GM19240 (cell line): ENCODE results near the gene SHROOM3.

Experiments
- DNase-seq: peaks from one replicate; pipeline ENCODE4 v3.0.0; 2011; ENCODE audit warnings: low spot score; ENCODE audit not compliant: insufficient read length

SHROOM3 gene

GRCh38 chr4:76772498-76773106 is 337.6 kb downstream of the SHROOM3 start:
- no peak for DNase-seq

DNA sequence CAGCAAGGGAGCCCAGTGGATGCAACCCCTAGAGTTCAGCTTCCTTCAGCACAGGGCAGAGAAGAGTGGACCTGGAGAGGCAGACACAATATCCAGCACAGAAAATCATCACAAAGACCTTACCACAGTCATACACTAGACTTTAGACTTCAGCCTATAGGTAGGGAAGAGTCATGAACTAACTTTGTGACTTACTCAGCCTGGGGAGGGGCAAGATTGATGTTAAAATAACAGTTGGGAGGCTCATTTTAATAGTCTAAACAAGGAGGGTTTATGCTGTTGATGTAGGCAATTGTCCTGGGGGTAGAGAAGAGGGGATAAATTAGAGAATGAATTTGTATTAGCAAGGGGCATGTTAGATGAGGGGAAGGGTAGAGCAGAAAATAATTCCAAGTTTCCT is 338.7 kb downstream of the SHROOM3 start:
- no peak for DNase-seq

GRCh38 chr4:76779740-76780459 is 344.9 kb downstream of the SHROOM3 start:
- DNase-seq, result no peak

DNA sequence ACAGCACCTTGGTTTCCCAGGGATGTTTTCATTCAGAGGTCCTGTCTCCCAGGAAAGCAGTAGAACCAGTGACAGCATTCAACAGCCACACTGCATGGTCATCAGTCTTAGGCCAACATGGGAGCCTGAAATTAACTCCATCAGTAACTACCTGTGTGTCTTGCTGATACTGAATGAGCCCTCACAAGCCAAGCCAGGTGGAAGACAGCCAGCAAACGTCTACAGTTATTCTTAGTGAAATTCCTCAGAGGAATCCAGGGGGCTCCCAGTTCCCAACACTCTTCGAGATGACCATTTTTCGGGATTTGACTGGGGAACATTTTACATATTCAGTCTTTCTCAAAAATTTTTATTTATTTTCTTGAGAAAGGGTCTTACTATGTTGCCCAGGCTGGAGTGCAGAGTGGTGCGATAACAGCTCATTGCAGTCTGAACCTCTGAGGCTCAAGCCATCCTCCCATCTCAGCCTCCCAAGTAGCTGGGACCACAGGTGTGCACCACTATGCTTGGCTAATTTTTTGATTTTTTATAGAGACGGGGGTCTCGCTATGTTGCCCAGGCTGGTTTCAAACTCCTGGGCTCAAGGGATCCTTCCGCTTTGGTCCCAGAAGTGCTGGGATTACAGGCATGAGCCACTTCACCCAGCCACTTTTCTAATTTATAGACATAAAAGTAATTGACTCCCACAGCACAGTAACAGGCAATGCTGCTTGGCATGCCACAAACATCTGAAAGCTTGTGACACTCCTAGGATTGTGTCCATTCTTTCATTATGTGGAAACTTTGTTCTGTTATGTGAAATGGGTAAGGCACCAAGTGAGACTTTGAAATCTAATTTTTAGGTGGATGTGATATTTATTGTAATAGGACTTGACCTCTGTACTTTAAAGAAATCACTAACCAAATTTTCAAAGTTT is 346.0 kb downstream of the SHROOM3 start:
- no peak for DNase-seq

GRCh38 chr4:76781698-76782595 is 346.9 kb downstream of the SHROOM3 start:
- DNase-seq, result no peak

- no peak for DNase-seq
Measured at GRCh38 chr4:76782837-76783236, 347.8 kb downstream of the SHROOM3 start.

- no peak for DNase-seq
Measured at GRCh38 chr4:76783836-76784235, 348.8 kb downstream of the SHROOM3 start.

GRCh38 chr4:76784237-76784636 is 349.2 kb downstream of the SHROOM3 start:
- no peak for DNase-seq

- no peak for DNase-seq
Measured at GRCh38 chr4:76787898-76788297, 352.9 kb downstream of the SHROOM3 start.

GRCh38 chr4:76790377-76790776 is 355.3 kb downstream of the SHROOM3 start:
- no peak for DNase-seq

DNA sequence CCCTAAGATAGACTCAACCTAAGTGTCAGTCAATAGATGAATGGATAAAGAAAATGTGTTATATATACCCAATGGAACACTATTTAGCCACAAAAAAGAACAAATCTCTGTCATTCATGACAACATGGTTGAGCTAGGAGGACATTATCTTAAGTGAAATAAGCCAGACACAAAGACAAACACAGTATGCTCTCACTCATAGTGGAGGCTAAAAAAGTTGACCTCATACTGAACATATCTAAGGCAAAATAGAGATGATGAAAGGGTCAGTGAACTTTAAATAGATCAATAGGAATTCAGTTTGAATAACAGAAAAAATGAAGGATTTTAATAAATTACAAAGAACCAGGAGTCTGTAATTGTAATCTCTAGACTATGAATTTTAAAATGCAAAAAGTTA is 356.4 kb downstream of the SHROOM3 start:
- DNase-seq, result no peak

DNA sequence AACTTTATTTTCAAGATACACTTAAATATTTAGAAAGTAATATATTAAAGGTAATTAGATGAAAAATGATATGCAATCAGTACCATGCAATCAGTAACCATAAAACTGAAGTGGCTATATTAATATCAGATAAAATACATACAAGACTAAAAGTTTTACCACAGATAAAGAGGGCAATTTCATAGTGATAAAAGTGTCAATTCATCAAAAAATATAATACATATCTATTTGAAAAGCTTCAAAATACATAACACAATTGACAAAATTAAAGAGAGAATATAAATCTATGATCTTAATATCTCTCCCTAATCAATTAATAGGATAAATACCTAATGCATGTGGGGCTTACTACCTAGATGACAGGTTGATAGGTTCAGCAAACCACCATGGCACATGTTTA is 357.4 kb downstream of the SHROOM3 start:
- no peak for DNase-seq

DNA sequence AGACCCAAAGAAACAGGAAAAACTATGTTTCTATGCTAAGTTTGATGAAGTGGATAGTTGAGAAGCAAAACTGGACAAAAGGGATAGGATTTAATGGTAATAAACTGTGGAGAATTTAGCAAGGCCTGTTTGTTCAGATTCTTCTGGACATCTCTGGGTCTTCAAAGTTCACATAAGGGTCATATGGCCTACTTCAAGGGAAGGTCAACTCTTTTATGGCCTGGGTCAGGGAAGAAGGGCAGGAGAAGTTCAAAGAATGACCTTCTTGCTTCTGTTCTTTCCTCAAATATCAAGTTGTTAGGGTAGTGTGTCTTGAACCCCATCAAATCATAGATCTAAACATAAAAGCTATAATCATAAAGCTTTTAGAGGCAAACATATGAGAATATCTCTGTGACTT is 360.2 kb downstream of the SHROOM3 start:
- no peak for DNase-seq

DNA sequence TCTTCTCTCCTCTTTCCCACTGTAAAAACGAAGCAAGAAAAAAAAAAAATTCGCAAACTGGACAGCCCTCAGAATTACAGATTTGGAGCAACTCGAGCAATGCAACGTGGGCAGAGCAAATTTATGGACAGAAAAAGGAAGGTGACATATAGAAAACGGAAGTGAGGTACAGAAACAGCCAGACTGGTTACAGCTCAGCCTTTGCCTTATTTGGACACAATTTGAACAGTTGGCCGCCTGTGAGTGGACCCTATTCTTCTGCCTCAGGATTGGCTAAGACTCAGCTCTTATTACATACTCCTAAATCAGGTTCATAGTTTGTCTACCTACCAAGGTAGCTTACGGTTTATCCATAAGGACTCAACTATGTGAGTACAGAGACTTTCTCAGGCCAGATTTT is 364.1 kb downstream of the SHROOM3 start:
- DNase-seq, result no peak

- DNase-seq, result no peak
Measured at GRCh38 chr4:76799718-76800117, 364.7 kb downstream of the SHROOM3 start.

DNA sequence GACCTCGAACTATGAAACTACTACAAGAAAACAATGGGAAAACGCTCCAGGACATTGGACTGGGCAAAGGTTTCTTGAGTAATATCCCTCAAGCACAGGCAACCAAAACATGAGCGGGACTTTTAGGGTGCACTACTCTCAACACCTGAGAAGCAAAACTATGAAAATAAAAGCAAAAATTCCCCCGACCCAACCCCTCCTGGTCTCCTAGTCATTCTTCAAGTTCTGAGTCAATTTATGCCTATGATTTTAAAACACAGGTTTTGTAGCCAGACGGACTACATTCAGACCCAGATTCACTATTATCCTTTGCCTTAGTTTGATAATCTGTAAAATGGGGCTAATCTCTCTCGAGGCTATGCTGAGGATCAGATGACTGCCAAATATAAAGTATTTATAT is 365.9 kb downstream of the SHROOM3 start:
- no peak for DNase-seq

- DNase-seq, result no peak
Measured at GRCh38 chr4:76801621-76802235, 366.7 kb downstream of the SHROOM3 start.

DNA sequence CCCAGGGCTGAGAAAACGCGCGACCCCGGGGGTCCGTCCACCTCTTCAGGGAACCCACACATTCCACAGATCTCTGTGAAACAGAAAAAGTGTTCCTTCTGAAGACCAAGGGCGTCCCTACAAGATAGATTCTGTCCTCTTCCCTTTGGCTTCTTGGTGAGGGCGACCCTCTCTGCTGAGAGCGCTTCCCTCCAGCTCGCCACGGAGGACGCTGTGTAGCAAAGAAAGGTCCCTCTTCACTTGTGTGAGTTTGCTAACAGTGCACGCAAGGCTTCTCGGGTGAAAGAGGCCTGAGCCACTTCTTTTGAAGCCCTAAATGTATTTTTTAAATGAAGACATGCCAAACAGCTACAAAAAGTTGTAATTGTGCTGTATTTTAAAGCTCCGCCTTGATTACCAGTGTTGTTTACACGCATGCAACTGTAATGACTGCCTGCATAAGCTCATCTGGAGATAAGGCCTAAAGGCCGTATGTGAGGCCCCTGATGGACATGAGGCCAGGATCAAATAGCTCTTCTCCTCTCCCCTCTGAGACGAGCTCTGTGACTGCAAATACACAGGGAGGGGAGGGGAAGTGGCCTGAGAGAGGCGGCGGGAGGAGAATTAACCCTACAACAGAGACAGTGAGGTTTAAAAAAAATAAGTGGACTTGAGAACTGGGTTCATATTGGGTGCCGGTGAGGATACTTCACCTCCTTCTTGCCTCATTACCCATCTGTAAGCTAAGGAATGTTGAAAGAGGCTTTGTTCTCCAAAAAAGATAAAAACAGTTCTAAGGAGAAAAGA is 367.4 kb downstream of the SHROOM3 start:
- DNase-seq, result no peak

GRCh38 chr4:76803522-76803921 is 368.5 kb downstream of the SHROOM3 start:
- DNase-seq, result no peak

- DNase-seq, result no peak
Measured at GRCh38 chr4:76804096-76804495, 369.1 kb downstream of the SHROOM3 start.
